HG02870 (cell line): Measurements from ENCODE around the gene SDK1.

Experiments used
- ATAC-seq: cut with Tn5 transposase; IDR thresholded peaks from one replicate; pipeline ENCODE4 v1.9.1; 2021; ENCODE audit warnings: mild to moderate bottlenecking, moderate library complexity; ENCODE audit not compliant: unreplicated experiment

SDK1 gene

GRCh38 chr7:3969286-3969685 is 668.2 kb downstream of the SDK1 start:
- no peak for ATAC-seq

GRCh38 chr7:3971323-3971722 is 670.3 kb downstream of the SDK1 start:
- ATAC-seq: no peak

GRCh38 chr7:3973264-3973663 is 672.2 kb downstream of the SDK1 start:
- no peak for ATAC-seq

GRCh38 chr7:3974329-3974728 is 673.3 kb downstream of the SDK1 start:
- ATAC-seq: no peak

GRCh38 chr7:3975371-3975770 is 674.3 kb downstream of the SDK1 start:
- no peak for ATAC-seq

- ATAC-seq: no peak
Observed at GRCh38 chr7:3977391-3977790, 676.3 kb downstream of the SDK1 start.

GRCh38 chr7:3978839-3979238 is 677.8 kb downstream of the SDK1 start:
- no peak for ATAC-seq

GRCh38 chr7:3979611-3980299 is 678.7 kb downstream of the SDK1 start:
- ATAC-seq: no peak

GRCh38 chr7:3980300-3980643 is 679.2 kb downstream of the SDK1 start:
- no peak for ATAC-seq

GRCh38 chr7:3981281-3981680 is 680.2 kb downstream of the SDK1 start:
- no peak for ATAC-seq

- ATAC-seq: no peak
Observed at GRCh38 chr7:3984456-3984855, 683.4 kb downstream of the SDK1 start.

GRCh38 chr7:3986927-3987326 is 685.9 kb downstream of the SDK1 start:
- ATAC-seq: no peak

- ATAC-seq: no peak
Observed at GRCh38 chr7:3987426-3987927, 686.4 kb downstream of the SDK1 start.

- ATAC-seq: no peak
Observed at GRCh38 chr7:3989723-3990122, 688.7 kb downstream of the SDK1 start.

GRCh38 chr7:3991731-3992231 is 690.7 kb downstream of the SDK1 start:
- no peak for ATAC-seq

GRCh38 chr7:3992841-3993240 is 691.8 kb downstream of the SDK1 start:
- no peak for ATAC-seq

- ATAC-seq: no peak
Observed at GRCh38 chr7:3994764-3995163, 693.7 kb downstream of the SDK1 start.

- ATAC-seq: no peak
Observed at GRCh38 chr7:3995187-3995586, 694.1 kb downstream of the SDK1 start.

GRCh38 chr7:3998060-3998459 is 697.0 kb downstream of the SDK1 start:
- ATAC-seq: no peak

- ATAC-seq: no peak
Observed at GRCh38 chr7:4000139-4000538, 699.1 kb downstream of the SDK1 start.

- ATAC-seq: no peak
Observed at GRCh38 chr7:4000934-4001333, 699.9 kb downstream of the SDK1 start.

GRCh38 chr7:4001742-4002141 is 700.7 kb downstream of the SDK1 start:
- no peak for ATAC-seq

- ATAC-seq: no peak
Observed at GRCh38 chr7:4003503-4003902, 702.5 kb downstream of the SDK1 start.
